Breast epithelium (tissue), 4 donors: ENCODE data around the gene DUS4L. TPM values are rescaled to one million over a fixed set of nuclear protein-coding genes. Genes with fewer than 3 reads are reported as not detected.

Source experiments
- DNase-seq, 2 donors: peaks; one replicate each; pipeline ENCODE4 v3.0.0-alpha.2; 2019; ENCODE audit warnings: low spot score in 2 of 2
- H3K27ac ChIP-seq, 2 donors: fragments of 200-600 bp; sonication (generic) in 1 of 2; one replicate each; pipeline ENCODE4 v1.5.1; 2016 to 2019; ENCODE audit warnings: mild to moderate bottlenecking in 1 of 2
- H3K27me3 ChIP-seq, 2 donors: fragments of 200-600 bp; sonication (generic) in 1 of 2; one replicate each; pipeline versions ENCODE4 v1.5.1 to v1.6.0; 2017 to 2019; ENCODE audit warnings: control low read depth in 1 of 2, mild to moderate bottlenecking in 1 of 2
- H3K36me3 ChIP-seq: fragments of 200-600 bp; one replicate; pipeline ENCODE4 v1.5.1; 2019
- H3K4me1 ChIP-seq, 2 donors: fragments of 200-600 bp; sonication (generic); one replicate each; pipeline ENCODE4 v1.5.1; 2016 to 2019; ENCODE audit warnings: control low read depth in 1 of 2
- H3K4me3 ChIP-seq, 3 donors: fragments of 200-600 bp; sonication (generic); 1 replicate in 2 of 3; 2 replicates in 1 of 3; pipeline ENCODE4 v1.5.1; 2016 to 2019; ENCODE audit warnings: mild to moderate bottlenecking in 3 of 3, moderate library complexity in 2 of 3
- H3K9me3 ChIP-seq, 2 donors: fragments of 200-600 bp; sonication (generic) in 1 of 2; one replicate each; pipeline ENCODE4 v1.5.1; 2016 to 2019; ENCODE audit warnings: control low read depth in 1 of 2
- CTCF ChIP-seq, 3 donors: fragments of 450-650 bp; IDR thresholded peaks; one replicate each; pipeline ENCODE4 v1.5.1; 2016 to 2017; ENCODE audit warnings: antibody characterized with exemption in 3 of 3, mild to moderate bottlenecking in 3 of 3, moderate library complexity in 3 of 3
- POLR2A ChIP-seq: fragments of 450-650 bp; IDR thresholded peaks from one replicate; pipeline ENCODE4 v1.6.1; 2016; ENCODE audit warnings: antibody characterized with exemption, mild to moderate bottlenecking, moderate library complexity
- POLR2AphosphoS5 ChIP-seq, 3 donors: sonication (generic); formaldehyde crosslinking; IDR thresholded peaks; one replicate each; pipeline ENCODE4 v1.6.1; 2017; ENCODE audit warnings: antibody characterized with exemption in 3 of 3
- intact Hi-C: fragments of 100-400 bp; cut with DNase I; formaldehyde crosslinking; loops from one replicate; pipeline ENCODE4 v1.15.1; 2023; ENCODE audit warnings: low total_unique reads
- total RNA-seq, 3 donors: library from RNA; depleted of rRNA; stranded (reverse); fragments of >200 nt; gene quantifications; one replicate each; pipeline ENCODE4 v1.1.0, GENCODE V29; 2016

DUS4L gene
- total RNA-seq, 3 donors from 2014 or later: 6.6 to 10.5 (median 9.0) TPM

DNA sequence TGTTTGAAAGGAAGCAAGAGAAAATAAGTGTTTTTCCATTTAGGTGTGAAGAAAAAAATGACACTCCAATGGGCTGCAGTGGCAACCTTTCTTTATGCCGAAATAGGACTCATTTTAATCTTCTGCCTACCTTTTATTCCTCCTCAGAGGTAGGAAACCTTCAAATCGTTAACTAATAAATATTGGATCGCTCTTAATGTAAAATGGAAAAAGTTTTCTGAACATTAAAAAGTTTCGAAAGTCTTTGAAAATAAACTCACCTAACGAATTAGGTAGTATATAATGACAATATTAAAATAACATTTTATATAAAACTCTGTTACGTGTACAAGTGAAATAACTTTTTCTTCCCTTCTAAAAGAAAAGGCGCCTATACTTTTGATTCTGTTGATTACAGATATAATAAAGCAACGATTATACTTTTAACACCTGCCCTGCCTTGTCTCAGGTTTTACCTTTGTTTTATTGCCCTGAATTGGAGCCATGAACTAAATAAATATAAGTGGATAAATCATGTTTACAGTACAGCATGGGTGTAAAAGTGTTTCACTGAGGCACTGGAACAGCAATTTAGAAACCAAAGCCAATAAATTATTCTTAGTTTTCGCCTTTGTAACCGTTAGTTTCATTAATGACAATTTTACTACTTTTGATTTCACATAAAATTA, 17.1 kb downstream of the DUS4L start:
- no peaks in the 10 kb centered on the region for H3K36me3 ChIP-seq
- no peak for DNase-seq
- TF ChIP-seq CTCF (IDR thresholded peaks at IDR 0.05) (no peak), POLR2A (no peak), POLR2AphosphoS5 (IDR thresholded peaks at IDR 0.05) (no peak)
- peak overlapping the region; percentile 69 to 84 (median 81) for H3K4me3 ChIP-seq
- peaks cover 0 to 6% of the 10 kb centered on the region in 2 donors for H3K4me1 ChIP-seq
- H3K27me3 ChIP-seq: no peaks in the 10 kb centered on the region
- intact Hi-C loops: no loop called here
- H3K9me3 ChIP-seq: no peaks in the 10 kb centered on the region
- H3K27ac ChIP-seq: peak overlapping the region; percentile 93

GRCh38 chr7:107581387-107582013, 17.7 kb downstream of the DUS4L start:
- H3K27ac ChIP-seq: peak overlapping the region in 1 of 2 donors; percentile 56
- TF ChIP-seq POLR2A (no peak), CTCF (IDR thresholded peaks at IDR 0.05) (no peak)

GRCh38 chr7:107582875-107583274, 19.1 kb downstream of the DUS4L start:
- Histone ChIP-seq H3K4me3 (no peak overlapping the region), H3K4me1 (peaks cover 0 to 6% of the 10 kb centered on the region in 2 donors), H3K27ac (no peak overlapping the region), H3K9me3 (no peaks in the 10 kb centered on the region), H3K27me3 (no peaks in the 10 kb centered on the region), H3K36me3 (no peaks in the 10 kb centered on the region)
- intact Hi-C loops: no loop called here
- DNase-seq: no peak
- no peak for TF ChIP-seq POLR2AphosphoS5 (IDR thresholded peaks at IDR 0.05)
- TF ChIP-seq CTCF (IDR thresholded peaks at IDR 0.05): no peak
- no peak for TF ChIP-seq POLR2A

More at GRCh38 chr7:107581387-107582013, 17.7 kb downstream of the DUS4L start:
- peaks cover 0 to 6% of the 10 kb centered on the region in 2 donors for H3K4me1 ChIP-seq
- intact Hi-C loops: no loop called here
- H3K27me3 ChIP-seq: no peaks in the 10 kb centered on the region
- H3K9me3 ChIP-seq: no peaks in the 10 kb centered on the region
- DNase-seq: no peak
- H3K4me3 ChIP-seq: peak overlapping the region in 2 of 3 donors; percentile 81 to 84
- no peaks in the 10 kb centered on the region for H3K36me3 ChIP-seq

DNA sequence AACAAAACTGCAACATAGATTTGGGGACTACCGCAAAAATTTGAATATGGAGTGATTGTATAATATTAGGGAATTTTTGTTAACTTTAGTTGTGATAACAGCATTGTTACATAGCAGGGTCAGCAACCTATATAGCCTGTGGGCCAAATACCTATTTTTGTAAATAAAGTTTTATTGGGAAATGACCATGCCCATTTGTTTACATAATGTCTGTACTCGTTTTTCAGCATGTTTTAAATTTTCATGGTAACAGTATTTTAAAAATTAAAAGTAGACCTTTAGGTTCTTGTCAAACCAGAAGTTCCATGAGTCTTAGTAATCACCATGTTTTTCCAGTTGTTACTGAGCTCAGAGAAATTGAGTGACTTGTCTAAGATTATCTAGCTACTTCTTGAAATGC, 20.9 kb downstream of the DUS4L start:
- Histone ChIP-seq H3K9me3 (no peaks in the 10 kb centered on the region), H3K36me3 (no peaks in the 10 kb centered on the region), H3K4me1 (peaks cover 0 to 6% of the 10 kb centered on the region in 2 donors), H3K27me3 (no peaks in the 10 kb centered on the region), H3K4me3 (no peak overlapping the region), H3K27ac (no peak overlapping the region)
- no peak for TF ChIP-seq POLR2AphosphoS5 (IDR thresholded peaks at IDR 0.05)
- TF ChIP-seq CTCF (IDR thresholded peaks at IDR 0.05): no peak
- TF ChIP-seq POLR2A: no peak
- intact Hi-C loops: loop anchor here (5.0 kb wide), 1 partner anchor 998 kb away; no protein-coding TSS in a partner anchor
- DNase-seq: no peak

DNA sequence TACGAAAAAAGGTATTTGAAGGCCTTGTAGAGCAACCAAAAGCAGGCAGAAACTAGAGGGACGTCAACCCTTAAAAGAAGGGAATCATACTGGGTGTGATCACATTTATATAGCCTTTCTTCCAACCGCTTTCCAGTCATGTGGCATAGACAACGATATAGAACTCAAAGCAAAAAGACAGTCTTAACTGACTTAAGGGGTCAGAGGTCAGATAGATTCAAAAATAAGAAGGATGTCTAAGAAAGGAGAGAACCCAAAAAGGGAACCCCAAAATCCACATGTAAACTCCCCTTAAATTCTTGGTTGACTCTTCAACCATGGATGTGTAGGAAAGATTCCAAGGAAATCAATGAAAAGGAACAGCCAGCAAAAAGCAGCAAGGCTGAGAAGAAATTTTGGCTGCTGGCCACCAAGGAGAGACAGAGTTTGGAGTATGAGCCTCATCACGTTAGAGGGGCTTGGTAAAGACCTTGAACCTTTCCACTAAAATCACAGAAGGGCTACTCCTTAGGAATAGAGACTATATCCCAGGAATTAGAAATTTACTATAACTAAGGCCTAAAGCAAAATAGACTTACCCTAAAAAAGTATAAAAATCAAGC, 24.9 kb downstream of the DUS4L start:
- Histone ChIP-seq H3K27ac (no peak overlapping the region), H3K9me3 (no peaks in the 10 kb centered on the region), H3K36me3 (no peaks in the 10 kb centered on the region), H3K27me3 (no peaks in the 10 kb centered on the region), H3K4me1 (no peaks in the 10 kb centered on the region), H3K4me3 (no peak overlapping the region)
- no peak for TF ChIP-seq CTCF (IDR thresholded peaks at IDR 0.05)
- no peak for TF ChIP-seq POLR2A
- no peak for TF ChIP-seq POLR2AphosphoS5 (IDR thresholded peaks at IDR 0.05)
- DNase-seq: no peak
- intact Hi-C loops: loop anchor here (5.0 kb wide), 1 partner anchor 994 kb away; no protein-coding TSS in a partner anchor
